ENCODE data around the gene ZNF213.

The ZNF213 gene

DNA sequence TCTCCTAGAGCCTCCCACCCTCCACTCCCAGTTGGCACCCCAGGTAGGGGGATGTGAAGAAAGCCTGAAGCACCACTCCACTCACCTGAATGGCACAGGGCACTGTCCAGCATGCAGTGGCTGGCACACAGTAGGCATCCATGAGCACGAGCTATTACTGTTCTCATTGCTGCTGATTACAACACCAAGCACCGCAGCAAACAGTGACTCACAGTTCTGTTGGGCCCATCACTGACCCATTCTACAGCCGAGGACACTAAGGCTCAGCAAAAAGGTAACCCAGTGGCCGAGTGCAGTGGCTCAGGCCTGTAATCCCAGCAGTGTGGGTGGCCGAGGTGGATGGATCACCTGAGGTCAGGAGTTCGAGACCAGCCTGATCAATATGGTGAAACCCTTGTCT is 38.5 kb upstream of the ZNF213 start:
- H3K9me3 ChIP-seq (ENCODE audit: insufficient read depth, low read length): no peaks in the 10 kb centered on the region
- H3K9ac ChIP-seq (ENCODE audit: insufficient read length, low read depth): no peak overlapping the region
- H3K36me3 ChIP-seq (ENCODE audit: insufficient read depth, insufficient read length, low read length): peaks cover 14% of the 10 kb centered on the region
- TF ChIP-seq SUZ12 (IDR thresholded peaks at IDR 0.05; ENCODE audit: extremely low read depth, insufficient read depth, insufficient read length): no peak
- TF ChIP-seq YY1 (IDR thresholded peaks at IDR 0.05; ENCODE audit: insufficient read depth, insufficient read length): no peak
- peaks cover 22% of the 10 kb centered on the region for H3K4me1 ChIP-seq (ENCODE audit: insufficient read depth, insufficient read length)
- H3K4me3 ChIP-seq (ENCODE audit: insufficient read length, low read depth): no peak overlapping the region
- no peak for DNase-seq (ENCODE audit: low read depth, low spot score)
- H3K27me3 ChIP-seq (ENCODE audit: insufficient read depth, insufficient read length): no peaks in the 10 kb centered on the region

DNA sequence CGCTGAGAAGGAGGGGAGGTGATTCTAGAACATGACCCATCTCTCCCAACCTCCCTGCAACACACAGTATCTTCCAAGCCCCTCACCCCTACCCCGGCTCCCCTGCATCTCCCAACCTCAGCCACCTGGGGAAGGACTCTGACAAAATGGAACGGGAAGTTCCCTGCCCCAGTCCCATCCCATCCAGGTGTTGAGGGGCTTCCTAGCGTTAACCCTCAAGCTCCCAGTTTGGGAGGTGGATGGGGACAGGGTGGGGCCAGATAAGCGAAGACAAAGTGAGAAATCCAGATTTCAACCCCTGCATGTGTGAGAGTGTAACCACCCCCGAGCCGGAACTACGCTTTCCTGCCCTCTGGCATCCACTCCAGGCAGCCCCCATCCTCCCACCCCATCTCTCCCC is 37.6 kb upstream of the ZNF213 start:
- Histone ChIP-seq H3K27me3 (ENCODE audit: insufficient read depth, insufficient read length) (no peaks in the 10 kb centered on the region), H3K36me3 (ENCODE audit: insufficient read depth, insufficient read length, low read length) (peaks cover 7% of the 10 kb centered on the region), H3K9ac (ENCODE audit: insufficient read length, low read depth) (peak overlapping the region; percentile 42), H3K4me3 (ENCODE audit: insufficient read length, low read depth) (peak overlapping the region; percentile 12), H3K4me1 (ENCODE audit: insufficient read depth, insufficient read length) (peaks cover 22% of the 10 kb centered on the region), H3K9me3 (ENCODE audit: insufficient read depth, low read length) (no peaks in the 10 kb centered on the region)
- TF ChIP-seq YY1 (IDR thresholded peaks at IDR 0.05; ENCODE audit: insufficient read depth, insufficient read length) (no peak), ZNF274 (IDR thresholded peaks at IDR 0.05; ENCODE audit: low read depth, low read length) (no peak), SUZ12 (IDR thresholded peaks at IDR 0.05; ENCODE audit: extremely low read depth, insufficient read depth, insufficient read length) (no peak)
- DNase-seq (ENCODE audit: low read depth, low spot score): no peak

DNA sequence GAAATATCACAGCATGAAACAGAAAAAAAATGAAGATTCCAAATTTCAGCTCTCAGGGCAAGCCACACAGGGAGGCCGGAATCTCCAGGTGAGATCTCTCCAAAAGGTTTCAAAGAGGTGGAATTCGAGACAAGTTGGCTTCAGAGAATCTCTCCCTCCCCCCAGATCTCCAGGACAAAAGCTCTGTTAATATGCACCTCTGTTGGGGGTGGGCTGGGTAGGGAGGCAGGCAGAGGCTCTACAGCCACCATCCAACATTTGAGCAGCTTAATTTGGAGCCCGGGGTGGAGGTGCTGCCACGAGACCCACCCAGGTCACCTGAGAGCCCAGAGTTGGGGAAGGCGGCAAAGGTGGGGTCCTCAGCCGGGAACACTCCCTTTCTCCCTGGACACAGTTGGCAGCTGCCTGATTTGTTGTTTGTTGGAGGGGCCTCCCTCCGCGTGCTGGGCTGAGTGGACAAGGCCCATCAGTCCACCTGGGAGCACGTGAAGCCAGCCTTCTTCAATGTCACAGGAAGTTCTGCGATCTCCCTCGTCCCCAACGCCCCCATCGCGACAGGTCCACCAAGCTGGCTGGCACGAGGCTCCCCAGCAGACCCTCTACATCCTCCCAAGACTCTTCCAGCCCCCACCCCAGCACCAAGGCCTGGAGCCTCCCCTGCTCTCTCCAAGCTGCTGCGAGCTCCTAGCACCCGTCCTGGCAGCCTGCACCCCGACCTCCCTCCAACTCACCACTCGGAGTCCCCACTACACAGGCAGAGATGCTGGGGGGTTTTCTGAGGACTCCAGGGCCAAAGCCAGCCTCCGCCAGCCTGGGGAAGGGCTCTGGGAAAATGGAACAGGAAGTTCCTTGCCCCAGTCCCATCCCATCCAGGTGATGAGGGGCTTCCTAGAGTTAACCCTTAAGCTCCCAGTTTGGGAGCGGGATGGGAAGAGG is 36.1 kb upstream of the ZNF213 start, which contains the start of gene ZSCAN10:
Gene ZSCAN10 (minus strand): TSS at position 836 of the 936 bp plus-strand sequence. CDS start 6,357 bp downstream, outside the sequence.
- Histone ChIP-seq H3K36me3 (ENCODE audit: insufficient read depth, insufficient read length, low read length) (peaks cover 2% of the 10 kb centered on the region), H3K4me1 (ENCODE audit: insufficient read depth, insufficient read length) (peaks cover 18% of the 10 kb centered on the region), H3K9ac (ENCODE audit: insufficient read length, low read depth) (peak within 1 kb of the TSS; percentile 99), H3K9me3 (ENCODE audit: insufficient read depth, low read length) (no peaks in the 10 kb centered on the region), H3K4me3 (ENCODE audit: insufficient read length, low read depth) (peak within 1 kb of the TSS; percentile 97), H3K27me3 (ENCODE audit: insufficient read depth, insufficient read length) (no peaks in the 10 kb centered on the region)
- no peak for TF ChIP-seq YY1 (IDR thresholded peaks at IDR 0.05; ENCODE audit: insufficient read depth, insufficient read length)
- TF ChIP-seq SUZ12 (IDR thresholded peaks at IDR 0.05; ENCODE audit: extremely low read depth, insufficient read depth, insufficient read length): no peak
- TF ChIP-seq ZNF274 (IDR thresholded peaks at IDR 0.05; ENCODE audit: low read depth, low read length): no peak
- peak; percentile 86 for DNase-seq (ENCODE audit: low read depth, low spot score)

DNA sequence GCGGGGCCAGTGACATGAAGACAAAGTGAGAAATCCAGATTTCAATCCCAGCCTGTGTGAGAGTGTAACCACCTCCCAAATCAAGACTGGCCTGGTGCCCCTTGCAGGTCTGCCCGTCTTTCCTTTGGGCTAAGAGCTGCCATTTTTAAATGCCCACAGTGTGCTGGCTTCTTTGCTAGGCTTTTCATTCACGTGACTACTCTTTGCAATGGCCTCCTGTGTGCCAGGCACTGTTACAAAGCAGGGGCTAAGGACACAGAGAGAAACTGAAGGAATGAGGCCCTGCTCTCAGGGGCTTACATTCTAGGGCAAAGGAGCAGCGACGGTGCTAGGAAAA is 35.5 kb upstream of the ZNF213 start:
- Histone ChIP-seq H3K27me3 (ENCODE audit: insufficient read depth, insufficient read length) (no peaks in the 10 kb centered on the region), H3K4me3 (ENCODE audit: insufficient read length, low read depth) (peak overlapping the region; percentile 97), H3K36me3 (ENCODE audit: insufficient read depth, insufficient read length, low read length) (peaks cover 1% of the 10 kb centered on the region), H3K4me1 (ENCODE audit: insufficient read depth, insufficient read length) (peaks cover 18% of the 10 kb centered on the region), H3K9me3 (ENCODE audit: insufficient read depth, low read length) (no peaks in the 10 kb centered on the region), H3K9ac (ENCODE audit: insufficient read length, low read depth) (peak overlapping the region; percentile 99)
- no peak for DNase-seq (ENCODE audit: low read depth, low spot score)
- TF ChIP-seq YY1 (IDR thresholded peaks at IDR 0.05; ENCODE audit: insufficient read depth, insufficient read length): peak; percentile 4
- no peak for TF ChIP-seq SUZ12 (IDR thresholded peaks at IDR 0.05; ENCODE audit: extremely low read depth, insufficient read depth, insufficient read length)

DNA sequence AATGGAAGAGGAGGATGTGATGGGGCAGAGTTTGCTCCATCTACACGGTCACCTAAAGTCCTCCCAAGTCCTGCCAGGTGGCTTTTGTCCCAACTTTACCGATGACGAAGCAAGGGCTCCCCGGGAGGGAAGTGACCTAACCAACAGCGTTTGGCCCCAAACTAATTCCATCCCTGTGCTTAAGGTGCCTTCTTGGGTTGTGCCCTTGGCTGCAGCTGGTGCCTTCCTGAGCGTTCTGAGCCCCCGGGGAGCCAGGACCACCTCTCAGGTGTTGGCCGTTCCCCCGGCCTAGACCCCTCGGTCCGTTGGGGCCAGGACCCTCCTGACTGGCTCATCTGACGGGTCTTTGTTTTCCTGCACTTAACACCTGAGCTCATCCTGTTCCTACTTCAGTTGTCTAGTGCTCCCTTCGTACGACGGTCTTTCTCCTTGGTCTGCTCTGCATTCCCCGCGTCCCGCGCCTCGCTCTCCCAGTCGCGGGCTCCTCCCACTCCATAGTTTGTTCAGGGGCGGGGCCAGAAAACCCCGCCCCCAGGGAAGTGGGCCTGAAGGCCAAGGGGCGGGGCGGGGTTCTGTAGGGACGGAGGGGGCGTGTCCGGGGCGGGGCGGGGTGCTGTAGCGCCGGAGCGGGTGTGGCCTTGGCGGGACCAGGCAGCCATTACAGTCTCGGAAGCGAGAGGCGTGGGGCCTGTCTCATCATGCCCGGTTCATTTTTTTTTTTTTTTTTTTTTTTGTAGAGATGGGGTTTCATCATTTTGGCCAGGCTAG is 34.9 kb upstream of the ZNF213 start:
- Histone ChIP-seq H3K27me3 (ENCODE audit: insufficient read depth, insufficient read length) (no peaks in the 10 kb centered on the region), H3K9ac (ENCODE audit: insufficient read length, low read depth) (peak overlapping the region; percentile 99), H3K4me1 (ENCODE audit: insufficient read depth, insufficient read length) (peaks cover 18% of the 10 kb centered on the region), H3K36me3 (ENCODE audit: insufficient read depth, insufficient read length, low read length) (no peaks in the 10 kb centered on the region), H3K4me3 (ENCODE audit: insufficient read length, low read depth) (peak overlapping the region; percentile 97), H3K9me3 (ENCODE audit: insufficient read depth, low read length) (no peaks in the 10 kb centered on the region)
- peak; percentile 4 for TF ChIP-seq YY1 (IDR thresholded peaks at IDR 0.05; ENCODE audit: insufficient read depth, insufficient read length)
- no peak for TF ChIP-seq SUZ12 (IDR thresholded peaks at IDR 0.05; ENCODE audit: extremely low read depth, insufficient read depth, insufficient read length)
- DNase-seq (ENCODE audit: low read depth, low spot score): peak; percentile 88

DNA sequence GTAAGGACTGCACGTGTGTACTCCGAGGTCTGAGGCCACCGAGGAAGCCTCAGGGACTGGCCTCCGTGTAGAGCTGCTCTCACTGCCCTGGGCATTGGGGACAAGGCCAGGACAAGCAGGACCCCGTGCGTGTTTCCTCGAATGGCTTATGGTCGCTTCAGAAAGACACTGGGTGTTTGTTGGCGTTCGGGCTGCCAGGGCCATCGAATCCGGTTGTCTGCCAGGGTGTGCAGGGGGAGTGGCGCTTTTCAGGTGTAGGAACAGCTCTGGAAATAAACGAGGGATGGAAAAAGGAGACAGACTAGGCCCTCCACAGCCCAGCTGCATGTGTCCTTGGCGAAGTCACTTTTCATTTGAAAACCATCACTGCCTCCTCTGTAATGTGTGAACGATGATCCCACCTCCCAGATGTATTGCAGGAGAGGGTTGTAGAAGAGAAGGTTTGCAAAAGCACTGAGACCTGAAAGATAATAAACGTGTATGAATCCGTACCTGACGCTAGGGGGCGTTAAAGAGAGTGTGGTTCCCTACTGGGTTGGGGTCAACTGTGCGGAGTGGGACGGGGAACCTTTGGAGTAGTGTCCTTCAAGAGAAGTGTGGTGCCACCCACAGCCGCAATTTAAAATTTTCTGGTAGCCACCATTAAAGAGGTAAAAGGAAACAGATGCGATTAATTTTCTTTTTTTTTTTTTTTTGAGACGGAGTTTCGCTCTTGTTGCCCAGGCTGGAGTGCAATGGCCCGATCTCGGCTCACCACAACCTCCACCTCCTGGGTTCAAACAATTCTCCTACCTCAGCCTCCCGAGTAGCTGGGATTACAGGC is 33.6 kb upstream of the ZNF213 start:
- no peaks in the 10 kb centered on the region for H3K9me3 ChIP-seq (ENCODE audit: insufficient read depth, low read length)
- peaks cover 17% of the 10 kb centered on the region for H3K4me1 ChIP-seq (ENCODE audit: insufficient read depth, insufficient read length)
- H3K4me3 ChIP-seq (ENCODE audit: insufficient read length, low read depth): no peak overlapping the region
- no peaks in the 10 kb centered on the region for H3K27me3 ChIP-seq (ENCODE audit: insufficient read depth, insufficient read length)
- no peaks in the 10 kb centered on the region for H3K36me3 ChIP-seq (ENCODE audit: insufficient read depth, insufficient read length, low read length)
- no peak for TF ChIP-seq SUZ12 (IDR thresholded peaks at IDR 0.05; ENCODE audit: extremely low read depth, insufficient read depth, insufficient read length)
- DNase-seq (ENCODE audit: low read depth, low spot score): no peak
- H3K9ac ChIP-seq (ENCODE audit: insufficient read length, low read depth): peak overlapping the region; percentile 37

Data from NT2/D1 (cell line).